GM21717 (cell line): ENCODE data around the gene MEF2C.
"Not testable (repeated sequence)": the region's sequence is repeated elsewhere in the genome, so short reads cannot be mapped to it uniquely, and the experiment has no call there.

Source experiments
- ATAC-seq: cut with Tn5 transposase; IDR thresholded peaks from one replicate; pipeline ENCODE4 v1.9.1; 2021; ENCODE audit warnings: mild to moderate bottlenecking, moderate library complexity; ENCODE audit not compliant: unreplicated experiment

MEF2C gene

GRCh38 chr5:88883059-88883835 lies at the start of gene MEF2C:
Gene MEF2C, minus strand, starts transcription at chr5:88883184. Its CDS starts 59,396 bp downstream, at chr5:88823788.
- no peak for ATAC-seq

GRCh38 chr5:88932541-88932940 lies 49.6 kb upstream of the MEF2C start:
- no peak for ATAC-seq

GRCh38 chr5:88930335-88930734 lies 47.4 kb upstream of the MEF2C start:
- no peak for ATAC-seq

GRCh38 chr5:88929385-88929784 lies 46.4 kb upstream of the MEF2C start:
- ATAC-seq = no peak

- no peak for ATAC-seq
Measured at GRCh38 chr5:88926774-88927173, 43.8 kb upstream of the MEF2C start.

- no peak for ATAC-seq
Measured at GRCh38 chr5:88925692-88926490, 42.9 kb upstream of the MEF2C start.

GRCh38 chr5:88924330-88924657 lies 41.3 kb upstream of the MEF2C start:
- ATAC-seq = no peak

- ATAC-seq = no peak
Measured at GRCh38 chr5:88923623-88924329, 40.8 kb upstream of the MEF2C start.

GRCh38 chr5:88912743-88913142 lies 29.8 kb upstream of the MEF2C start:
- not testable (repeated sequence) for ATAC-seq

GRCh38 chr5:88911059-88911572 lies 28.1 kb upstream of the MEF2C start:
- ATAC-seq = not testable (repeated sequence)

- not testable (repeated sequence) for ATAC-seq
Measured at GRCh38 chr5:88904478-88904877, 21.5 kb upstream of the MEF2C start.

GRCh38 chr5:88903966-88904365 lies 21.0 kb upstream of the MEF2C start:
- not testable (repeated sequence) for ATAC-seq

GRCh38 chr5:88901077-88901476 lies 18.1 kb upstream of the MEF2C start:
- ATAC-seq = not testable (repeated sequence)

GRCh38 chr5:88899096-88899737 lies 16.2 kb upstream of the MEF2C start:
- ATAC-seq = no peak

GRCh38 chr5:88897748-88898147 lies 14.8 kb upstream of the MEF2C start:
- ATAC-seq = no peak

GRCh38 chr5:88895681-88896501 lies 12.9 kb upstream of the MEF2C start:
- ATAC-seq = no peak

GRCh38 chr5:88892669-88893068 lies 9.7 kb upstream of the MEF2C start:
- ATAC-seq = no peak

- ATAC-seq = no peak
Measured at GRCh38 chr5:88890070-88890781, 7.2 kb upstream of the MEF2C start.
